Activated B cell treated with CpG ODN at 0.5 μM for 24 hours (primary cell): ENCODE data around the gene CNKSR2. TPM values are rescaled to one million over a fixed set of nuclear protein-coding genes. Genes with fewer than 3 reads are reported as not detected.

ENCODE experiments used
- ATAC-seq: fragments of 200-7000 bp; cut with Tn5 transposase; one replicate; pipeline ENCODE4 v1.10.0; 2021; ENCODE audit warnings: low read depth, mild to moderate bottlenecking, moderate library complexity
- CTCF ChIA-PET: fragments of 350-600 bp; sonication (Branson Sonifier 250); formaldehyde crosslinking; loops from one replicate; lab custom pipeline; 2021; ENCODE audit warnings: antibody characterized with exemption; lab: Charles Lee
- POLR2A ChIA-PET: fragments of 350-600 bp; sonication (Branson Sonifier 250); formaldehyde crosslinking; loops from one replicate; lab custom pipeline; 2021; ENCODE audit warnings: antibody characterized with exemption; lab: Charles Lee
- DNase-seq: peaks from one replicate; pipeline ENCODE4 v3.0.0; 2022
- H3K27ac Mint-ChIP-seq: one replicate; pipeline ENCODE4 v1.8.0; 2020; ENCODE audit warnings: mixed read lengths
- H3K27me3 Mint-ChIP-seq: one replicate; pipeline ENCODE4 v1.8.0; 2021; ENCODE audit warnings: mixed read lengths
- H3K36me3 Mint-ChIP-seq: one replicate; pipeline ENCODE4 v1.8.0; 2021; ENCODE audit warnings: low read depth, mixed read lengths
- H3K4me1 Mint-ChIP-seq: one replicate; pipeline ENCODE4 v1.8.0; 2021; ENCODE audit warnings: mixed read lengths
- H3K4me3 Mint-ChIP-seq: one replicate; pipeline ENCODE4 v1.8.0; 2020; ENCODE audit warnings: mild to moderate bottlenecking, mixed read lengths
- H3K9me3 Mint-ChIP-seq: one replicate; pipeline ENCODE4 v1.8.0; 2020; ENCODE audit warnings: mixed read lengths
- intact Hi-C: fragments of 100-400 bp; cut with micrococcal nuclease; formaldehyde crosslinking; loops from one replicate; pipeline ENCODE4 v1.15.1; 2024
- total RNA-seq: library from RNA; stranded (reverse); gene quantifications from 2 replicates; pipeline ENCODE4 v1.2.3, GENCODE V29; 2022
- TF ChIP-seq, protein P1 (sequence below): fragments of 200-600 bp; IDR thresholded peaks from one replicate; pipeline ENCODE4 v1.8.0; 2022; ENCODE audit warnings: antibody characterized with exemption, mild to moderate bottlenecking

The CNKSR2 gene
- total RNA-seq, 1 donor from 2014 or later, result 15.6 TPM

DNA sequence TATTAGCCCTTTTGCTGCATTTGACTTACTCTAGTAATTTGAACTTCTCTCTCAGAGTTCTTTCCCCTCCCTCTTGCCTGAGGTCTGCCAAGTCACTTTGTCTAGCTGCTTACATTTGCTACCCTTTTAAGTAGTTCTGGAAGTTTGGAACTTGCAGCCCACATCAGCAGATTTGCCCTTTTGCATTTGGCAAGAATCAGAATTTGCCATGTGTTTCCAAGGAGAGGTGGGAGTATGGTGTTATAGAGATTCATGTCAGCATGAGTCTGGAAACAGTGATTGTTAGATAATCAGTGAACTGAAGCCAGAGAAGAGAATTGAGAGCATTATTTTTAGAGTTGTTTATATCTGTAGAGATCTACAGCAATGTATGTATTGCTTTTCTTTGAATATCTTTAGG, 231.8 kb downstream of the CNKSR2 start:
- Mint-ChIP-seq H3K9me3 (no peaks in the 10 kb centered on the region), H3K4me1 (no peaks in the 10 kb centered on the region), H3K36me3 (peaks cover 53% of the 10 kb centered on the region), H3K27me3 (no peaks in the 10 kb centered on the region), H3K27ac (no peak overlapping the region), H3K4me3 (no peak overlapping the region)
- CTCF ChIA-PET, result no interaction called here
- TF ChIP-seq, protein P1, sequence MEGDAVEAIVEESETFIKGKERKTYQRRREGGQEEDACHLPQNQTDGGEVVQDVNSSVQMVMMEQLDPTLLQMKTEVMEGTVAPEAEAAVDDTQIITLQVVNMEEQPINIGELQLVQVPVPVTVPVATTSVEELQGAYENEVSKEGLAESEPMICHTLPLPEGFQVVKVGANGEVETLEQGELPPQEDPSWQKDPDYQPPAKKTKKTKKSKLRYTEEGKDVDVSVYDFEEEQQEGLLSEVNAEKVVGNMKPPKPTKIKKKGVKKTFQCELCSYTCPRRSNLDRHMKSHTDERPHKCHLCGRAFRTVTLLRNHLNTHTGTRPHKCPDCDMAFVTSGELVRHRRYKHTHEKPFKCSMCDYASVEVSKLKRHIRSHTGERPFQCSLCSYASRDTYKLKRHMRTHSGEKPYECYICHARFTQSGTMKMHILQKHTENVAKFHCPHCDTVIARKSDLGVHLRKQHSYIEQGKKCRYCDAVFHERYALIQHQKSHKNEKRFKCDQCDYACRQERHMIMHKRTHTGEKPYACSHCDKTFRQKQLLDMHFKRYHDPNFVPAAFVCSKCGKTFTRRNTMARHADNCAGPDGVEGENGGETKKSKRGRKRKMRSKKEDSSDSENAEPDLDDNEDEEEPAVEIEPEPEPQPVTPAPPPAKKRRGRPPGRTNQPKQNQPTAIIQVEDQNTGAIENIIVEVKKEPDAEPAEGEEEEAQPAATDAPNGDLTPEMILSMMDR, result no peak
- POLR2A ChIA-PET, result no interaction called here
- intact Hi-C loops, result no loop called here
- DNase-seq (no peak), ATAC-seq (no peak)

DNA sequence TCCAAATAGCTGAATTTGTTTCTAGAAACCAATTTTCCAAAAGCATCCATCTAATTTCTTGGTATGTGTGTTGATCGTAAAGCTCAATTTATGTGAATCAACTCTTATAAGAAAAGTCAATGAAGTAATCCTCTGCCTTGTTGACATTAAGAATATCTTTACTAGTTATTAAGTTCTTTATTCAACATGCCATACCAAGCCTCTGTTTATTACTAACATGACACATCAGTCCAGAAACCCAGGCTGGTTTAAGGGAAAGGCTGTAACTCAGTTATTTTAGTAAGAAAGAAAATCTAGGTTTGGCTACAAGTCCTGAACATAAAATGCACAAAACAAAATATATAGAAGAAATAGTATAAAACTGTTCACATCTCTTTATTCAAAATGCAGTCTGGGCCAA, 235.9 kb downstream of the CNKSR2 start:
- TF ChIP-seq, protein P1, result no peak
- POLR2A ChIA-PET, result no interaction called here
- ATAC-seq (no peak), DNase-seq (no peak)
- Mint-ChIP-seq H3K27me3 (no peaks in the 10 kb centered on the region), H3K4me3 (no peak overlapping the region), H3K9me3 (no peaks in the 10 kb centered on the region), H3K27ac (no peak overlapping the region), H3K4me1 (no peaks in the 10 kb centered on the region), H3K36me3 (peaks cover 47% of the 10 kb centered on the region)
- intact Hi-C loops, result no loop called here
- CTCF ChIA-PET, result no interaction called here

DNA sequence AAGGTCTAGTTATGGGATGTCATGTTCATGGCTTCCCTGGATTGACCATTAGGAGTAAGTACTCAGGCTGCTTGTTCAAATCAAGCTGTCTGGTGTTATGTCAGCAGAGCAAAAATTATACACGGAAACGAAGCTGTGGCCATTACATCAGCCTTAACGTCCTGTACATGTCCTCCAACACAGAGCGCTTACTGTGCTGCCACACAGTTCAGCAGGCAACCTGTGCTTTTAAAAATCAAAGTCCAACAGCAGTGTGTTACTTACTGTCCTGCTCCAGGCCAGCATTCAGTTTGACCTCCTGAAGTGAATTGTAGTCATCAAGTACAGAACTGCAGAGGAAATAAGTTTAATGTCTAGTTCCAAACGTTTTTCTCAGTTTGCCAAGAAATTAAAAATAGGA, 237.9 kb downstream of the CNKSR2 start:
- Mint-ChIP-seq H3K27ac (no peak overlapping the region), H3K4me1 (no peaks in the 10 kb centered on the region), H3K36me3 (peaks cover 42% of the 10 kb centered on the region), H3K4me3 (no peak overlapping the region), H3K9me3 (no peaks in the 10 kb centered on the region), H3K27me3 (no peaks in the 10 kb centered on the region)
- no peak for ATAC-seq
- POLR2A ChIA-PET, result no interaction called here
- intact Hi-C loops, result no loop called here
- CTCF ChIA-PET, result no interaction called here
- TF ChIP-seq, protein P1, result no peak
- DNase-seq, result no peak

DNA sequence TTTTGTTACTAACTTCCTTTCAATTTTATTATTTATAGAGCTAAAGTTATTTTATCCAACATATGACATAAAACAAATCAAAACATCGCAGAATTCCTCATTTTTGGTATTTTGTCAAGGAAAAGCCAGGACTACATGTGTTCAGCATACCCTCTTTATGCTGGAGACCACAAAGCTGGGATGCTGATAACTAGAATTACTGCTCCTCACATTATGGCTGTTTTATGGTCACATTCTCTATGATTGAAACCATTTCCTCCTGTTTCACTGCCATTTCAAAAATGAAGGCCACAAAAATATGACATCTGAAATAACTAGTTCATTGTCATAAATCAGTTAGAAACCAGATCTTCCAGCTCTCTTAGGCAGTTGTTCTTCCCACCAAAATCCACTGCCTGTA, 242.2 kb downstream of the CNKSR2 start:
- CTCF ChIA-PET, result no interaction called here
- H3K27ac Mint-ChIP-seq, result no peak overlapping the region
- no peak overlapping the region for H3K4me3 Mint-ChIP-seq
- H3K9me3 Mint-ChIP-seq, result no peaks in the 10 kb centered on the region
- intact Hi-C loops, result no loop called here
- H3K36me3 Mint-ChIP-seq, result peaks cover 17% of the 10 kb centered on the region
- TF ChIP-seq, protein P1, result no peak
- no peaks in the 10 kb centered on the region for H3K4me1 Mint-ChIP-seq
- H3K27me3 Mint-ChIP-seq, result no peaks in the 10 kb centered on the region
- ATAC-seq, result no peak
- no peak for DNase-seq
- POLR2A ChIA-PET, result no interaction called here

DNA sequence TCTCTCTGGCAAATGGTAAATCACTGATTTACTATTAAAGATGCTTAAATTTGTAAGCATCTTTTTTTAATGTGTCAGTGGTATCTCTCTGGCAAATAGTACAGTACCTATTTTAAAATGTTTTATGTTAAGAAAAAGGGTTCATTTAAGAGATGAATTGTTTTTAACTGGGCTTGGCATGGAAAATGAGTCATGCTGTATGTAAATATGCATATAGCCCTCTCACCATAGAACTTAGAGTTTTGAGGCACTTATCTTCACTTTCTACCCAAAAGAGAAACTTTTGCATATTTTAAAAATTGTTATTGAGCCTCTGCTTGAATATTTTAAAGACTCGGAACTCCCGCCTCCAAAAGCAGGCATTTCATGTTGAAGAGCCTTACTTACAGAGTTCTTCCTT, 246.0 kb downstream of the CNKSR2 start:
- H3K4me3 Mint-ChIP-seq, result no peak overlapping the region
- H3K27me3 Mint-ChIP-seq, result no peaks in the 10 kb centered on the region
- ChIA-PET CTCF (no interaction called here), POLR2A (no interaction called here)
- no peaks in the 10 kb centered on the region for H3K4me1 Mint-ChIP-seq
- H3K27ac Mint-ChIP-seq, result no peak overlapping the region
- no peaks in the 10 kb centered on the region for H3K9me3 Mint-ChIP-seq
- peaks cover 7% of the 10 kb centered on the region for H3K36me3 Mint-ChIP-seq
- intact Hi-C loops, result no loop called here
- no peak for ATAC-seq
- DNase-seq, result no peak
- TF ChIP-seq, protein P1, result no peak
